GM18873 (cell line): ENCODE measurements around the gene RPL35.

Source experiments
- ATAC-seq: cut with Tn5 transposase; IDR thresholded peaks from one replicate; pipeline ENCODE4 v1.9.1; 2021; ENCODE audit warnings: mild to moderate bottlenecking, moderate library complexity, moderate number of reproducible peaks; ENCODE audit not compliant: unreplicated experiment, low FRiP score

The RPL35 gene

GRCh38 chr9:124877021-124877782 lies 15.4 kb upstream of the RPL35 start:
- ATAC-seq, result no peak

GRCh38 chr9:124875501-124875900 lies 13.7 kb upstream of the RPL35 start:
- ATAC-seq, result no peak

GRCh38 chr9:124873664-124874063 lies 11.9 kb upstream of the RPL35 start:
- ATAC-seq, result no peak

DNA sequence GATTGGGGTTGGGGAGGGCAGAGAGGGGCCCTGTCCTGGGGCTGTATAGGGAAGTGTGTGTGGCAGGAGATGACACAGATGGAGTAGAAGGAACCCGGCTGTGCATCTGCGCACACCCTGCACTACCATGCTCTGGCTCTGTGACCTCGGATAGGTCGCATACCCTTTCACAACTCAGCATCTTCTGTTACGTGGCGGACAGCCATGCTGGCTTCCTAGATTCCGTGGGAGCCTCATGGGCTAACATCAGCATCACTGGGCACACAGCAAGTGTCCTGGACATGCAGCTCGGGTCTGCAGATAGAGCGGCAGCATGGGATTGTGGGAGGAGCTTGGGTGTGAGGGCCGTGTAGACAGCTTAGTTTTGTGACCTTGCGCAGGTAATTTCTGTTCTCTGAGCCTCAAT lies 9.4 kb upstream of the RPL35 start:
- ATAC-seq, result no peak

- no peak for ATAC-seq
These were observed 9.0 kb upstream of the RPL35 start for GRCh38 chr9:124870723-124871122.

GRCh38 chr9:124869986-124870560 lies 8.3 kb upstream of the RPL35 start:
- ATAC-seq, result peak; percentile 47

GRCh38 chr9:124869466-124869985 lies 7.8 kb upstream of the RPL35 start:
- no peak for ATAC-seq

DNA sequence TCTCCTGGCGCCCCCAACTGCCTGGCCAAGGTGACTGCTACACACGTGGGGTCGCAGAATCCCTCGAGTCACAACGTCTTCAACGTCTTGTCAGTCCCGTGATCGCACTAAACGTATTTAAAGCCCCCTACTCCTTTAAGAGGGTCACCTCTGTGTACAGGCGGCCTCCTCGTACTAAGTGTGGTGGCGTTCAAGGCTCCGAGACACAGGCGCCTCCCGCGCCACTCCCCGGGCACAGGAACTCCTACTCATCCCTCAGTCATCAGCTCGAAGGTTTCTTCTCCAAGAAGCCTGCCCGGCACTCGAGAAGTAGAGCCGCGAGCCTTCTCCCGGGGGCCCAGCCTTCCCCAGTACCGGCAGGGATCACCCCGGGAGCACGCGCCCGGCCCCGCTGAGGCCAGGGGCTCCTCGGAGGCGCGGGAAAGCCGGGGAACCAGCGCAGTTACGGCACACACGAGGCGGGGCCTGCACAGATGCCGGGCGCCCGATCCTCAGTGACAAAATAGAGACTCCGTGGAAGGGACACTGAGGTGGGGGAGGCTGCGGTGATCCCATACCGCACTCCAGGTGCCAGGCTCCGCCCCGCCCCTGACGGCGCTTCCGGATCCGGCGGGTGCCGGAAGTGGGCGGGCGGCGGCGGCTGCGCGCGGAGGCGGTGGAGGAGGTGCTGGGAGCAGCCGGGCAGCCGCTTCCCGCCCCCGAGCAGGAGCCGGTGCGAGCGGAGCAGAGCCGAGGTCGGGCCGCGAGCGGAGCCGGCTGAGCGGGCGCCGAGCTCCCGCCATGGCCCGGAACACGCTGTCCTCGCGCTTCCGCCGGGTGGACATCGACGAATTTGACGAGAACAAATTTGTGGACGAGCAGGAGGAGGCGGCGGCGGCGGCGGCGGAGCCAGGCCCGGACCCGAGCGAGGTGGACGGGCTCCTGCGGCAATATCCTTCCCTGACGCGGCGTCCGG lies 7.0 kb upstream of the RPL35 start:
- peak; percentile 37 for ATAC-seq

DNA sequence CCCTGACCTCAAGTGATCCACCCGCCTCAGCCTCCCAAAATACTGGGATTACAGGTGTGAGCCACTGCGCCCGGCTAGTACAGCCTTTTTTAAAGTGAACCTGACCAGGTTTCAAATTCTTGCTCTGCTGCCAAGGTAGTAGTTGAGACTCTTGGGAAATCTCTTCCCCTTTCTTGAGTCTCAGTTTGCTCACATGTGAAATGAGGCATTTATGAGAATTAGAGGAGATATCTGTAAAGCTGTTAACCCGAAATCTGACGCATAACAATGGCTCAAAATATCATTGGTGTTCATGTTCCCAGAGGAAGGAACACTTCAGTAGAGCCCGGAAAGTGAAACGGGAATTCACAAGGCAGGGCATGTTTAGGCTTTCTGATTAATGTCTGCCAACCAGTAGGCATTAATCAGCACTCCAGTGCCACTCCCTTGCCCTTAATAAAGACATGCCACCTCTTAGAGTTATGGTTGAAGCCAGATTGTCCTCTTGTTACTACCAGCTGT lies 1.7 kb upstream of the RPL35 start:
- no peak for ATAC-seq

DNA sequence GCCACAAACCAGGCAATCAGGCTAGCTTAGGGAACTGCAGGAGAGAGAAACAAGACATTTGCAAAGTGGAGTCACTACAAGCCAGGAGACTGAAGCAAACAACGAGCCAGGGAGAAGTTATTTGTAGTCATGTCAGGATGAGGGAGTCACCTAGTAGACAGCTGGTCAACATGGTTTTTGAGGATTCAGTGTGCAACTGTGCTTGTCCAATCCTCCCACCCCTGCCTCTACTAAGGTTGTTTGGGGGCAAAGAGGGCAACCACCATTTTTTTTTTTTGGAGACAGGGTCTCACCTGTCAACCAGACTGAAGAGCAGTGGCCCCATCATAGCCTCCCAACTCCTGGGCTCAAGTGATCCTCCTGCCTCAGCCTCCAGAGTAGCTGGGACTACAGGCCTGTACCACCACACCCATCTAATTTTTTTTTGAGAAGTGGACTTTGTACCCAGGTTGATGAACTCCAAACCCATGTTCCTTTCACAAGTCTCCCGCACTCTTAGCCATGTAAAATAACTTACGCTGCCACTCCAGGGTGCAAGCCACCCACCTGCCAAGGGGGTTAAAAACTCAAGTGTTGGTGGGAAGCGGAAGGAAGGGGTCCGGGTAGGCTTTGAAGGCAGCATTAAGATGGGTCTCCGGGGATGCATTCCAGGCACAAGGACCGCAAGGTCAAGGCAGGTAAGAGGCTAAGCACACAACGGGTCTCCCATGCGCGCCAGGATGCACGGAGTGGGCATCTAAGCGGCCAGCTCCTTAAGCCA lies 995 bp downstream of the RPL35 start:
- ATAC-seq, result no peak

DNA sequence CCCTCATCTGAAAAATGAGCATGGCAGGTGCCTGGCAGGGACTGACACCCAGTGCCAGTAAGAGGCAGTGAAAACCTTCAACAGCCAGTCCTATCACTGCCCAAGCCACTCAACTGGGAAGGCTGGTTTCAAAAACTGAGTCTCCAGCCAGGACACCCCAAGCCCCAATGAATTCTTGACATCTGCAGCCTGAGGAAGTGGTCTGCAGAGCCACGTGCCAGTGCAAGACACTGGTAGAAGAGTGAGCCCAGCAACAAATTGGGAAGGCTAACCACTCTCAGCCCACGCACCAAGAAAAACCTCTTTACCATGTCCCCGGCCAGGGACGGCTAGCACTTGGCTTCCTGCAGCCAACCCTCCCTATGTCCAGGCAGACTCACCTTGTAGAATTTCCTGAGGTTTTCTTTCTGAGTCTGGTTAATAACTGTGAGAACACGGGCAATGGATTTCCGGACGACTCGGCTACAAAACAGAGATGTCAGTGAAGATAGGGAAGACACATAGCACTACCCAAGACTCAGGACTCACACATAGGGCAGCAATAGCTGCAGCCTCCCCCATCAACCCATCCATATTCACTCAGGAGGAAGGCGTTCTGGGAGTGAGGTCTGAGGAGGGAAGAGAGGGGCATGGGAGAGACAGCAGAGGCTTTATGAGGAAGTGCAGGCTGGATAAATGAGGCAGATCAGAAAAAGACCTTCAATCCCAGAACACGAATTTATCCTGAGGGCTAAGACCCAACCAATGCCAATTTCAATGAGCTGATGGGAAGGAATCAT lies 1.8 kb downstream of the RPL35 start:
- no peak for ATAC-seq

- ATAC-seq, result no peak
These were observed 3.3 kb downstream of the RPL35 start for GRCh38 chr9:124858330-124859046.

DNA sequence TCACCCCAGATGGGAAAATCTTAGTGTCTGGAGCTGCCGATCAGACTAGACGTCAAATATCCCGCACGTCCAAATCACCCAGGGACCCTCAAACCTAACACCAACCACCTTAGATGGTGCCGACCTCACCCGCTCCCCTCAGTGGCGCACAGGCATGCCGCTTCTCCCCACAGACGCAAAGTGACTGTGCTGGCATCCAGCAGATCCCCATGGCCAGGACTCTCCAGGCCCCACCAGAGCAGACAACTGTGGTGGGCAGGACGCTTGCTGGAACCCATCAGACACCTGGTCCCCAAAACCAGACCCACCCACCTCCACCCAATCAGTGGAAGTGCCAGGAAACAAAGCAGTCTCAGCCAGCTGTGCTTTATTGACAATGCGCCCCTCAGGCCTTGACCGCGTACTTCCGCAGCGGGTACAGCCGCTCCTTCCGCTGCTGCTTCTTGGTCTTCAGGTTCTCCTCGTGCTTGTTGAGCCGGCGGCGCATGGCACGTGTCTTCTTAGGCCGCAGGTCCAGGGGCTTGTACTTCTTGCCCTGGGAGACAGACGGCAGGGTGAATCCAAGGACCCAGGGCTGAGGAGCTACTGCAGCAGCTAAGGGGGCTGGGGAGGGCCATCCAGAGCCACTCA lies 4.1 kb downstream of the RPL35 start:
- no peak for ATAC-seq

DNA sequence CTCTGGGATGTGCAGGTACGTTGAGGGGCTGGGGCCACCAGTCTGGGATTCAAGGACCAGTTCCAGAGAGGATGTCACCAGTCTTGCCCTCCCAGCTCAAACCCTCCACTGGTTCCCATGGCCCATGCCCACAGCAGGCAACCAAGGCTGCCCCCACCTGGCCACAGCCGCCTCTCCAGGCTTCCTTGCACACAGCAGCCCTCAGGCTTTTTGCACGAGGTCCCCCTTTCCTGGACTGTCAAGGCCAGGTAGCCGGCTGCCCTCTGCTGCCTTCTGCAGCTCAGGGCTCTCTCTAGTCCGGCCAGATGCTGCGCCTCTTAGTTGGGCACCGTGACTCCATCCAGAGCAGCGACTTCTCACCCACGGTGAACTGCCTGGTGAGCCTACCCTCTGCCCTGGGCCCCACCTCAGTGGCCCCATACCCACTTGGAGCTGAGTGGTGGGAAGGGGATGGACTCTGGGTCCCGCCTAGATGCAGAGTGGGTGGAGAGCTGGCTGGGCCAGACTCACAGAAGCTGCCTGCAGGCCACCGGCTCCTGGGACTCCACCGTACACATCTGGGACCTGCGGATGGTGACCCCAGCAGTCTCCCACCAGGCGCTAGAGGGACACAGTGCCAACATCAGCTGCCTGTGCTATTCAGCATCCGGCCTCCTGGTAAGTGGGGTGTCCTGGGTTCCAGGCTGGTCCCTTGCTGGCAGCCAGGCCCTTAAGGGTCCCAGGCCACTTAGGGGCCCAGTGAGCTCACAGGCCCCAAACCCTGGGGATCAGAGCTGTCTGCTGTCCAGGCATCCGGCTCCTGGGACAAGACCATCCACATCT lies 5.6 kb downstream of the RPL35 start:
- ATAC-seq, result no peak

GRCh38 chr9:124855566-124855943 lies 6.2 kb downstream of the RPL35 start:
- no peak for ATAC-seq

DNA sequence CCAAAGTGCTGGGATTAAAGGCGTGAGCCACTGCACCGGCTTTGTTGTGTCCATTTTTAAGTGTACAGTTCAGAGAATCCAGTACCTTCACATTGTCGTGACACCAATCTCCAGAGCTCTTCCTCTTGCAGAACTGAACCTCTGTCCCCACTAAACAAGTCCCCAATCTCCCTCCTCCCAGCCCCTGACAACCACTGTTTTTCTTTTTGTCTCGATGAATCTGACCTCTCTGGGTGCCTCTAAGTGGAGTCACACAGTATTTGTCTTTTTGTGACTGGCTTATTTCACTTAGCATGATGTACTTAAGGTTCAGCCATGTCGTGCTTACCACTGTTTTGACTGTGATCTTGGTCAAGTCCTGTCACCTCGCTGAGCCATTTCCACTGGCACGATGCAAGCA lies 6.9 kb downstream of the RPL35 start:
- ATAC-seq, result no peak

GRCh38 chr9:124854161-124854560 lies 7.6 kb downstream of the RPL35 start:
- ATAC-seq, result no peak
